H9 (cell line): Measurements from ENCODE around the gene EPHA10. TPM values are rescaled to one million over a fixed set of nuclear protein-coding genes. Genes with fewer than 3 reads are reported as not detected.
"Not testable (repeated sequence)": the region's sequence is repeated elsewhere in the genome, so short reads cannot be mapped to it uniquely, and the experiment has no call there.

Experiments used
- DNase-seq: peaks from one replicate; pipeline ENCODE4 v3.0.0-alpha.2; 2017
- H2AFZ ChIP-seq: one replicate; pipeline ENCODE4 v1.6.1; 2013; ENCODE audit warnings: mild to moderate bottlenecking, low read length, control low read depth, moderate library complexity
- H2AK5ac ChIP-seq: 2 replicates; pipeline ENCODE4 v1.6.1; 2013; ENCODE audit warnings: low read length, control low read depth, mixed read lengths; ENCODE audit not compliant: insufficient read length
- H2BK120ac ChIP-seq: one replicate; pipeline ENCODE4 v1.6.1; 2013; ENCODE audit warnings: low read depth, mild to moderate bottlenecking, low read length, control low read depth, inconsistent platforms; ENCODE audit not compliant: poor library complexity, severe bottlenecking
- H2BK12ac ChIP-seq: 2 replicates; pipeline ENCODE4 v1.6.1; 2013; ENCODE audit warnings: low read length, control low read depth, mixed read lengths, low read depth; ENCODE audit not compliant: insufficient read length
- H2BK15ac ChIP-seq: 2 replicates; pipeline ENCODE4 v1.6.1; 2013; ENCODE audit warnings: low read depth, low read length, control low read depth
- H2BK20ac ChIP-seq: one replicate; pipeline ENCODE4 v1.6.1; 2013; ENCODE audit warnings: low read depth, mild to moderate bottlenecking, low read length, control low read depth, inconsistent platforms; ENCODE audit not compliant: poor library complexity, severe bottlenecking
- H2BK5ac ChIP-seq: 2 replicates; pipeline ENCODE4 v1.6.1; 2013; ENCODE audit warnings: low read length, control low read depth, mixed read lengths; ENCODE audit not compliant: insufficient read length
- H3K14ac ChIP-seq: 2 replicates; pipeline ENCODE4 v1.6.1; 2013; ENCODE audit warnings: low read length, control low read depth; ENCODE audit not compliant: insufficient read depth
- H3K18ac ChIP-seq: 2 replicates; pipeline ENCODE4 v1.6.1; 2013; ENCODE audit warnings: low read depth, mild to moderate bottlenecking, mixed read lengths, low read length, control low read depth; ENCODE audit not compliant: insufficient read length
- H3K23ac ChIP-seq: 2 replicates; pipeline ENCODE4 v1.6.1; 2013; ENCODE audit warnings: low read length, control low read depth, mixed read lengths, low read depth; ENCODE audit not compliant: insufficient read length
- H3K23me2 ChIP-seq: 2 replicates; pipeline ENCODE4 v1.6.1; 2013; ENCODE audit warnings: low read depth, mild to moderate bottlenecking, mixed read lengths, low read length, control low read depth; ENCODE audit not compliant: insufficient read length, poor library complexity, severe bottlenecking
- H3K27ac ChIP-seq: 2 replicates; pipeline ENCODE4 v1.5.1; 2013; ENCODE audit warnings: low read length, control low read depth, mixed read lengths, low read depth; ENCODE audit not compliant: insufficient read length
- H3K27me3 ChIP-seq: 2 replicates; pipeline ENCODE4 v1.6.1; 2013; ENCODE audit warnings: low read length, control low read depth, inconsistent platforms; ENCODE audit not compliant: insufficient read depth
- H3K4ac ChIP-seq: 2 replicates; pipeline ENCODE4 v1.6.1; 2013; ENCODE audit warnings: low read depth, mild to moderate bottlenecking, control low read depth, inconsistent platforms, low read length, moderate library complexity
- H3K4me1 ChIP-seq: 2 replicates; pipeline ENCODE4 v1.6.1; 2013; ENCODE audit warnings: low read length, control low read depth, inconsistent platforms; ENCODE audit not compliant: insufficient read depth
- H3K4me2 ChIP-seq: 2 replicates; pipeline ENCODE4 v1.6.1; 2013; ENCODE audit warnings: low read length, control low read depth, mixed read lengths; ENCODE audit not compliant: insufficient read length, insufficient read depth
- H3K56ac ChIP-seq: 2 replicates; pipeline ENCODE4 v1.6.1; 2013; ENCODE audit warnings: low read depth, mild to moderate bottlenecking, mixed read lengths, low read length, control low read depth; ENCODE audit not compliant: insufficient read length
- H3K79me1 ChIP-seq: 2 replicates; pipeline ENCODE4 v1.6.1; 2013; ENCODE audit warnings: low read depth, mild to moderate bottlenecking, moderate library complexity, low read length, control low read depth, inconsistent platforms; ENCODE audit not compliant: insufficient read depth, poor library complexity, severe bottlenecking
- H3K79me2 ChIP-seq: 2 replicates; pipeline ENCODE4 v1.6.1; 2013; ENCODE audit warnings: low read length, control low read depth, inconsistent platforms; ENCODE audit not compliant: insufficient read depth
- H3K9ac ChIP-seq: 2 replicates; pipeline ENCODE4 v1.6.1; 2013; ENCODE audit warnings: low read length, control low read depth, mixed read lengths; ENCODE audit not compliant: insufficient read length; ENCODE audit errors: extremely low read depth
- H3K9me3 ChIP-seq: one replicate; pipeline ENCODE4 v1.6.1; 2013; ENCODE audit warnings: low read depth, low read length, inconsistent platforms; ENCODE audit not compliant: control insufficient read depth
- H3T11ph ChIP-seq: one replicate; pipeline ENCODE4 v1.6.1; 2013; ENCODE audit warnings: mild to moderate bottlenecking, low read length, control low read depth, inconsistent platforms
- H4K20me1 ChIP-seq: one replicate; pipeline ENCODE4 v1.6.1; 2013; ENCODE audit not compliant: control insufficient read depth, insufficient read length, insufficient read depth
- H4K5ac ChIP-seq: 2 replicates; pipeline ENCODE4 v1.6.1; 2013; ENCODE audit warnings: low read depth, mild to moderate bottlenecking, mixed read lengths, low read length, control low read depth; ENCODE audit not compliant: insufficient read length
- H4K8ac ChIP-seq: replicated peaks from 2 replicates; pipeline ENCODE4 v1.6.1; 2013; ENCODE audit warnings: low read length, control low read depth, mixed read lengths, low read depth; ENCODE audit not compliant: insufficient read length
- H4K91ac ChIP-seq: 2 replicates; pipeline ENCODE4 v1.6.1; 2013; ENCODE audit warnings: low read depth, mild to moderate bottlenecking, moderate library complexity, mixed read lengths, low read length, control low read depth; ENCODE audit not compliant: insufficient read length
- H3K27ac Mint-ChIP-seq, 3 experiments: 2 replicates in 2 of 3; 3 replicates in 1 of 3; pipeline ENCODE4 v1.8.0; 2020 to 2021; ENCODE audit warnings: mixed read lengths in 3 of 3, mild to moderate bottlenecking in 1 of 3, moderate library complexity in 1 of 3
- H3K27me3 Mint-ChIP-seq: 2 replicates; pipeline ENCODE4 v1.8.0; 2021; ENCODE audit warnings: low read depth, mild to moderate bottlenecking, moderate library complexity, mixed read lengths
- H3K36me3 Mint-ChIP-seq, 3 experiments: 2 replicates in 2 of 3; 3 replicates in 1 of 3; pipeline ENCODE4 v1.8.0; 2020 to 2021; ENCODE audit warnings: low read depth in 3 of 3, mixed read lengths in 3 of 3; ENCODE audit not compliant: insufficient read depth in 1 of 3
- H3K4me1 Mint-ChIP-seq, 2 experiments: 2 replicates each; pipeline ENCODE4 v1.8.0; 2020; ENCODE audit warnings: mixed read lengths in 2 of 2
- H3K4me3 Mint-ChIP-seq, 2 experiments: 2 replicates in 1 of 2; 3 replicates in 1 of 2; pipeline ENCODE4 v1.8.0; 2020 to 2021; ENCODE audit warnings: mild to moderate bottlenecking in 2 of 2, mixed read lengths in 2 of 2, moderate library complexity in 1 of 2
- H3K9me3 Mint-ChIP-seq, 2 experiments: 2 replicates in 1 of 2; 3 replicates in 1 of 2; pipeline ENCODE4 v1.8.0; 2020; ENCODE audit warnings: mild to moderate bottlenecking in 2 of 2, mixed read lengths in 2 of 2, moderate library complexity in 1 of 2
- CTCF ChIP-seq: fragments of 200-600 bp; sonication (generic); conservative IDR thresholded peaks from 3 replicates; pipeline ENCODE4 v1.8.0; 2021; ENCODE audit warnings: antibody characterized with exemption, mild to moderate bottlenecking
- WGBS: extraction: QIAGEN DNeasy Blood & Tissue Kit; methylation state at CpG from one replicate; pipeline ENCODE4 v1.1.7; 2013; ENCODE audit warnings: missing lambda C conversion rate, low lambda C conversion rate, mixed read lengths; ENCODE audit not compliant: insufficient read length; ENCODE audit errors: extremely low coverage; 5-methylcytosine and 5-hydroxymethylcytosine counted together
- total RNA-seq: library from RNA; stranded (reverse); gene quantifications from 2 replicates; pipeline ENCODE4 v1.2.1, GENCODE V29; 2021

The EPHA10 gene
- total RNA-seq, 1 experiment from 2014 or later: 0.96 TPM

- Histone ChIP-seq H2AFZ (no peak overlapping the region), H3K4me1 (no peaks in the 10 kb centered on the region), H3K27me3 (no peaks in the 10 kb centered on the region), H3K23me2 (peaks cover 5% of the 10 kb centered on the region), H3T11ph (no peak overlapping the region), H2BK5ac (no peak overlapping the region), H3K4me2 (no peak overlapping the region), H3K4ac (no peak overlapping the region), H2BK15ac (no peak overlapping the region), H4K8ac (no peak overlapping the region), H3K56ac (no peak overlapping the region), H3K23ac (no peak overlapping the region), H3K9ac (no peak overlapping the region), H4K20me1 (peaks cover 2% of the 10 kb centered on the region), H3K27ac (no peak overlapping the region), H2BK20ac (no peak overlapping the region), H4K5ac (no peak overlapping the region), H2AK5ac (no peak overlapping the region), H3K14ac (no peak overlapping the region), H3K9me3 (no peaks in the 10 kb centered on the region), H2BK12ac (no peak overlapping the region), H4K91ac (no peak overlapping the region), H2BK120ac (no peak overlapping the region), H3K79me1 (peaks cover 9% of the 10 kb centered on the region), H3K79me2 (peaks cover 6% of the 10 kb centered on the region; the same call in 1 of the 2 replicates), H3K18ac (no peak overlapping the region)
- H3K27me3 Mint-ChIP-seq: no peaks in the 10 kb centered on the region
- no peaks in the 10 kb centered on the region; a peak in 1 of 5 replicates for H3K9me3 Mint-ChIP-seq
- no peak overlapping the region; a peak in 1 of 7 replicates for H3K27ac Mint-ChIP-seq
- DNase-seq: no peak
- H3K4me1 Mint-ChIP-seq: peaks cover 8 to 10% of the 10 kb centered on the region in 2 experiments
- H3K36me3 Mint-ChIP-seq: peaks cover 39 to 68% (median 58%) of the 10 kb centered on the region in 3 experiments; a peak in 6 of 7 replicates
- WGBS: 100% methylated on average over 1 of the region's 3 CpGs
- no peak for TF ChIP-seq CTCF
- H3K4me3 Mint-ChIP-seq: no peak overlapping the region; a peak in 1 of 5 replicates
Observed at GRCh38 chr1:37685722-37686121, 79.2 kb downstream of the EPHA10 start.

GRCh38 chr1:37684182-37684581, 80.7 kb downstream of the EPHA10 start:
- no CpG with 5 or more reads among the region's 9 CpGs for WGBS
- not testable (repeated sequence) for H3K4ac ChIP-seq, H3K23me2 ChIP-seq, H3T11ph ChIP-seq, H4K91ac ChIP-seq, H3K9me3 ChIP-seq, H2BK12ac ChIP-seq, H3K4me1 Mint-ChIP-seq, H4K20me1 ChIP-seq, H2BK15ac ChIP-seq, H3K56ac ChIP-seq, H2AK5ac ChIP-seq, H3K27me3 Mint-ChIP-seq, H3K14ac ChIP-seq, DNase-seq, H3K79me2 ChIP-seq, H3K79me1 ChIP-seq, H3K27ac ChIP-seq, H3K9me3 Mint-ChIP-seq, H2BK20ac ChIP-seq, H3K9ac ChIP-seq, H3K18ac ChIP-seq, H4K5ac ChIP-seq, H3K4me1 ChIP-seq, H3K27me3 ChIP-seq, H4K8ac ChIP-seq, H2AFZ ChIP-seq, H3K27ac Mint-ChIP-seq, H2BK5ac ChIP-seq, H3K4me2 ChIP-seq, H2BK120ac ChIP-seq, H3K4me3 Mint-ChIP-seq, H3K23ac ChIP-seq
- peaks cover 37 to 65% (median 58%) of the 10 kb centered on the region in 3 experiments; a peak in 6 of 7 replicates for H3K36me3 Mint-ChIP-seq
